Right lobe of liver (tissue), 4 donors: Measurements from ENCODE around the gene NBEA.

ENCODE experiments used
- POLR2A ChIP-seq: fragments of 450-650 bp; IDR thresholded peaks from one replicate; pipeline ENCODE4 v1.6.1; 2017; ENCODE audit warnings: antibody characterized with exemption, mild to moderate bottlenecking
- TF ChIP-seq, protein P1 (sequence below), 4 donors: fragments of 200-600 bp in 3 of 4; fragments of 450-650 bp in 1 of 4; IDR thresholded peaks; one replicate each; pipeline versions ENCODE4 v1.5.1 to v1.8.0; 2016 to 2022; ENCODE audit warnings: antibody characterized with exemption in 4 of 4, mild to moderate bottlenecking in 2 of 4
- donor health status: DM: no; HTN: no; CAD: no.
- donor health status: DM: no; HTN: no; CAD: no.
- donor health status: DM: no; HTN: yes; CAD: no.

DNA sequence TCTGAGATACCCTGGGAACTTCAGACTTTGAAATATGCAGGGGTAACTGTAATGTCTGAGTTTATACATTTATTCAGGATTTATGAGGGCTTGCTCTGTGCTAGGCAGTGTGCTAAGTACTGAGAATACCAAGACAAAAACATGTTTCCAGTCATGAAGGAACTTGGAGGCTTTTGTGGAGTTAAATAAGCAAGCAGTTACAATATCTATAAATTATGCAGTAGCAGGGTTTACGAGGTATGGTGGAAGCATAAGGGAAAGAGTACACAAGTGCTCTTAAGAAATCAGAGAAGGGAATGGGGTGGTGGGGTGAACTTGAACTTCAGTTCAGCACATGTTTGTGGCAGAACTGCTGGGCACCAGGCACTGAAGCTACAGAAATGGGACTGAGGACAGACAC lies 506.4 kb downstream of the NBEA start:
- TF ChIP-seq, protein P1, sequence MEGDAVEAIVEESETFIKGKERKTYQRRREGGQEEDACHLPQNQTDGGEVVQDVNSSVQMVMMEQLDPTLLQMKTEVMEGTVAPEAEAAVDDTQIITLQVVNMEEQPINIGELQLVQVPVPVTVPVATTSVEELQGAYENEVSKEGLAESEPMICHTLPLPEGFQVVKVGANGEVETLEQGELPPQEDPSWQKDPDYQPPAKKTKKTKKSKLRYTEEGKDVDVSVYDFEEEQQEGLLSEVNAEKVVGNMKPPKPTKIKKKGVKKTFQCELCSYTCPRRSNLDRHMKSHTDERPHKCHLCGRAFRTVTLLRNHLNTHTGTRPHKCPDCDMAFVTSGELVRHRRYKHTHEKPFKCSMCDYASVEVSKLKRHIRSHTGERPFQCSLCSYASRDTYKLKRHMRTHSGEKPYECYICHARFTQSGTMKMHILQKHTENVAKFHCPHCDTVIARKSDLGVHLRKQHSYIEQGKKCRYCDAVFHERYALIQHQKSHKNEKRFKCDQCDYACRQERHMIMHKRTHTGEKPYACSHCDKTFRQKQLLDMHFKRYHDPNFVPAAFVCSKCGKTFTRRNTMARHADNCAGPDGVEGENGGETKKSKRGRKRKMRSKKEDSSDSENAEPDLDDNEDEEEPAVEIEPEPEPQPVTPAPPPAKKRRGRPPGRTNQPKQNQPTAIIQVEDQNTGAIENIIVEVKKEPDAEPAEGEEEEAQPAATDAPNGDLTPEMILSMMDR (IDR thresholded peaks at IDR 0.05), result no peak
- TF ChIP-seq POLR2A, result no peak
